Measurements from ENCODE around the gene DDX4. TPM values are rescaled to one million over a fixed set of nuclear protein-coding genes. Genes with fewer than 3 reads are reported as not detected.

Gene DDX4
- total and polyA plus RNA-seq, 9 donors = 0.04 to 0.35 (median 0.21) TPM; not detected in 4

DNA sequence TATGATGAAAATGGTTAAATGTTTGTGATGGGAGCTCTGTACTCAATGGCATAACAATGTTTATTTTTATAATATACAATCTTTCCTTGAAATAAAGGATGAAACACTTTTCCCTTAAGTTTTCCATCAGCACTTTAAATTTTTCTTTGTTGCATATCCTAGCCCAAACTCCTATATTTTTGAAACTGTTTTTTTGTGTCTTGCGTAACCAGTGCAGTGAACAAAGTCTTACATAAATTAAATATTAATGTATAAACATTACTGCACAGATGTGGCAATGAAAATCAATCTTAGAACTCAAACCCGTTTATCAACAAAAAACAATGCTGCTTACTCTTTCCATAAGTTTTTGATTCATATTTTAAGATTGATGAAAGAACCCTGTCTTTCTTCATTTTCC is 79.2 kb downstream of the DDX4 start:
- Histone ChIP-seq H3K9me3 (replicated peaks; ENCODE audit: control insufficient read depth, low read depth, low read length) (no peaks in the 10 kb centered on the region), H3K27ac (ENCODE audit: low read length) (no peak overlapping the region), H3K27me3 (ENCODE audit: control insufficient read depth, insufficient read depth, low read length) (peaks cover 12% of the 10 kb centered on the region), H3K4me3 (ENCODE audit: low read length) (no peak overlapping the region), H3K4me1 (ENCODE audit: control insufficient read depth, insufficient read depth, low read length) (peaks cover 4% of the 10 kb centered on the region), H3K36me3 (ENCODE audit: control insufficient read depth, insufficient read depth, low read length) (no peaks in the 10 kb centered on the region)
- WGBS (ENCODE audit: insufficient coverage) = no CpG with 5 or more reads among the region's 2 CpGs
- no peak for DNase-seq

DNA sequence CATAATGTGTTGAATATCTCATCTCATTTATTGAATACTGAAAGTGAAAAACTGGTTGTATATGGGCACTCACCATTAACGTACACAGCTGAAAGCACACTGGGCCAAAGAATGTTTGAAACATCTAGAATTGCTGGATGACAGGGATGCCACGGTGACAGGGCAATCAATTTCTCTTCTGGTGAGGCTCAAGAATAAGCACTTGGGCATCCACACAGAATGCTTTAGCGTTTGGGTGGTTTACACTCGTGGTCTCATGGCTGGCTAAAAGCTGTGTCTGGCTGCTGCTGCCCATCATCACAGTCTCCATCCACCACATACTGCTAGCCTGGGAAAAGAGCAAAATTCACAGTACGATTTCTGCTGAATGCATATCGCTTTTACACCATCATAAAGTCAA is 82.6 kb downstream of the DDX4 start:
- Histone ChIP-seq H3K27ac (ENCODE audit: low read length) (no peak overlapping the region), H3K9me3 (replicated peaks; ENCODE audit: control insufficient read depth, low read depth, low read length) (no peaks in the 10 kb centered on the region), H3K27me3 (ENCODE audit: control insufficient read depth, insufficient read depth, low read length) (peaks cover 14% of the 10 kb centered on the region), H3K4me3 (ENCODE audit: low read length) (no peak overlapping the region), H3K4me1 (ENCODE audit: control insufficient read depth, insufficient read depth, low read length) (peaks cover 6% of the 10 kb centered on the region), H3K36me3 (ENCODE audit: control insufficient read depth, insufficient read depth, low read length) (no peaks in the 10 kb centered on the region)
- peak; percentile 5 for DNase-seq
- WGBS (ENCODE audit: insufficient coverage) = 70% methylated on average over 6 of the region's 6 CpGs

DNA sequence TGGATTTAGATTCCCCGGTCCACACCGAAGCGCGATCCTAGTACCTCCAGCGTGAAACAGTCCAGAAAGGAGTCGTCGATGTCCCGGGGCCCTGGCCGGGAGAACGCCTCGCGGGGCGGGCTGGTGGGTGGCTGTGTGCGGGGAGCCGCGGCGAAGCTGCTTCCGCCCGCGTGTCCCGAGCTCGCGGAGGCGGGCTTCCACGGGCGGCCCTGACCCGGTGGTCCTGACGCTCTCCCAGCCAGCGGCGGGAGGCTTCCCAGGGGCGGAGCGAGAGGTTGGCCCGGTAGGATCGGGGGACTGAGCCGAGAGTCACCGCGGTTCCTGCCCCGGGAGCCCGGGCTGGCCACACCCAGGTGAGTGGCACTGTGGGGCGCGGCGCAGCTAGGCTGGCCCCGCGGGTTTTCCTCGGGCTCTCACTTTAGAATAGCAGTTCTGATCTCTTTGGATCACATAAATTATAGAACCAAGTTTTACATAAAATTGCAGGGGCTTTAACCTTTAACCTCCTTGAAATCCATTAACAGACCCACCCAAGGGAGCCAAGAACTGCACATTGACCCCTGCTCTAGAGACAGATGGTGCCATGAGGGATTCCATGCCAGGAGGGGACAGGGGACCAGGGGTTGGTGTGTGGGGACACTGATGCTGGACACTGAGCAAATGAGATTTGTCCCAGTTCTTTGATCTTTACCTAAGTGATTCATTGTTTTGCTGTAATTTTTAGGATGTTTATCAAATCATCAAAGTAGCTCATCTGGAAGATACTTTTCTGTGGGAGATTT is 84.1 kb downstream of the DDX4 start:
- Histone ChIP-seq H3K4me1 (ENCODE audit: control insufficient read depth, insufficient read depth, low read length) (peaks cover 6% of the 10 kb centered on the region), H3K27ac (ENCODE audit: low read length) (no peak overlapping the region), H3K36me3 (ENCODE audit: control insufficient read depth, insufficient read depth, low read length) (no peaks in the 10 kb centered on the region), H3K27me3 (ENCODE audit: control insufficient read depth, insufficient read depth, low read length) (peaks cover 14% of the 10 kb centered on the region), H3K9me3 (replicated peaks; ENCODE audit: control insufficient read depth, low read depth, low read length) (no peaks in the 10 kb centered on the region), H3K4me3 (ENCODE audit: low read length) (peak overlapping the region; percentile 34)
- WGBS (ENCODE audit: insufficient coverage) = 5% methylated on average over 38 of the region's 45 CpGs
- DNase-seq = peak; percentile 35

DNA sequence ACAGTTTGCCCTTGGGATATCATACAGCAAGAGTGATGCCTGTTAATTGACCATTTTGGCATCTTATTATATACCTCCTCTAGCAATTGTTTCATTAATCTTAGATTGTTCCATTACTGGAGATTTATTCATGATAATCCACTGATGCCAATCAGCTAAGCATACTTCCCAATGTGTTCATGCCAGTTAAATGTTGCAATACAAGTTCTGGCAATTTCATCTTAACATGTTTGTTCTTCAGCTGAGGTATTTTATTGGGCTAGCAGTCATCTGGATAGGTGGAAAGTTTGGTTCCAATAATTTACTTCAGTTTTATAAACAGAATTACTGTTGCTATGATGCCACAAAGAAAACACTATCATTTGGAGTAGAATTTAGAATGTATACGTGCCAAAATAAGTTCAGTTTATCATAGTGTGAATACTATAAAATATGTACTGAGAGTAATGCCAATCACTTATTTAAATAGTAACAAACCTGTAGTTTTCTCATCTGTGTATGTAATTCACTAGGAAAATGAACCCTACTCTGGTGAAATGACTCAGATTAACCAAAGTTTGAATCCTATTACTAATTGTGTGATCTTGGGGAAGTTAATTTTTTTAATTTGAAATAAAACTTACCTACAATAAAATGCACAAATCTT is 85.4 kb downstream of the DDX4 start:
- Histone ChIP-seq H3K27ac (ENCODE audit: low read length) (no peak overlapping the region), H3K27me3 (ENCODE audit: control insufficient read depth, insufficient read depth, low read length) (peaks cover 14% of the 10 kb centered on the region), H3K4me1 (ENCODE audit: control insufficient read depth, insufficient read depth, low read length) (peaks cover 6% of the 10 kb centered on the region), H3K36me3 (ENCODE audit: control insufficient read depth, insufficient read depth, low read length) (no peaks in the 10 kb centered on the region), H3K4me3 (ENCODE audit: low read length) (no peak overlapping the region), H3K9me3 (replicated peaks; ENCODE audit: control insufficient read depth, low read depth, low read length) (no peaks in the 10 kb centered on the region)
- no CpG with 5 or more reads among the region's 1 CpG for WGBS (ENCODE audit: insufficient coverage)
- no peak for DNase-seq

DNA sequence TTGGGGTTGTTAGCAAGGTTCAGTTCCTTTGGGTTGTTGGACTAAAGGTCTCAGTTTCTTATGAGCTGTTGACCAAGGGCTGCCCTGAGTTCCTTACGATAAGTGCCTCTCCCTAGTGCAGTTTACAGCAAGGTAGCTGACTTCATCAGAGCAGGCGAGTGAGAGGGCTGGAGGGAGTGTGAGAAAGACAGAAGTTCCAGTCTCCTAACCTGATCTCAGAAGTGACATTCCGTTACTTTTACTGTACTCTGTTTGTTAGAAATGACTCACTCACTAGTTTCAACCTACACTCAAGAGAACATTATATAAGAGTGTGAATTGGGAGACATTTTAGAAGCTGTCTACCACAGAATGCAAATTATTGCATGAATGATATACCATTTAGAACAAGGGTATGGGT is 92.1 kb downstream of the DDX4 start:
- no peaks in the 10 kb centered on the region for H3K9me3 ChIP-seq (replicated peaks; ENCODE audit: control insufficient read depth, low read depth, low read length)
- WGBS (ENCODE audit: insufficient coverage) = 100% methylated on average over 1 of the region's 3 CpGs
- no peaks in the 10 kb centered on the region for H3K27me3 ChIP-seq (ENCODE audit: control insufficient read depth, insufficient read depth, low read length)
- H3K4me3 ChIP-seq (ENCODE audit: low read length) = no peak overlapping the region
- no peaks in the 10 kb centered on the region for H3K36me3 ChIP-seq (ENCODE audit: control insufficient read depth, insufficient read depth, low read length)
- no peak overlapping the region for H3K27ac ChIP-seq (ENCODE audit: low read length)
- DNase-seq = no peak
- H3K4me1 ChIP-seq (ENCODE audit: control insufficient read depth, insufficient read depth, low read length) = no peaks in the 10 kb centered on the region

DNA sequence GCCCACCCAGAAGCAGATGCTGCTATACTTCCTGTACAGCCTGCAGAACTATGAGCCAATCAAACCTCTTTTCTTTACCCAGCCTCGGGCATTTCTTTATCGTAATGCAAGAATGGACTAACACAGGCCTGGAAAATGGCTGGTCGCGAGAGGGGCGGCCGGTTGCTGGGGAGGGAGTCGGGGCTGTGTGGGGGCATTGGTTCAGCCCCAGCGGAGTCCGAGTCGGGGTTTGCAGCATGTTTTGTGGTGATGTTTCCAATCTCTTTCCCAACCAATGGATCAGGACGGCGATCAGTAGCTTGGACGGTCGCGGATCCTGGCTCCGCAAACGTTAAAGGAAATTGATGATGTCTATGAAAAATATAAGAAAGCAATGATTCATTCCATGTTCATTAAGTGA is 94.6 kb downstream of the DDX4 start:
- WGBS (ENCODE audit: insufficient coverage) = no CpG with 5 or more reads among the region's 17 CpGs

DNA sequence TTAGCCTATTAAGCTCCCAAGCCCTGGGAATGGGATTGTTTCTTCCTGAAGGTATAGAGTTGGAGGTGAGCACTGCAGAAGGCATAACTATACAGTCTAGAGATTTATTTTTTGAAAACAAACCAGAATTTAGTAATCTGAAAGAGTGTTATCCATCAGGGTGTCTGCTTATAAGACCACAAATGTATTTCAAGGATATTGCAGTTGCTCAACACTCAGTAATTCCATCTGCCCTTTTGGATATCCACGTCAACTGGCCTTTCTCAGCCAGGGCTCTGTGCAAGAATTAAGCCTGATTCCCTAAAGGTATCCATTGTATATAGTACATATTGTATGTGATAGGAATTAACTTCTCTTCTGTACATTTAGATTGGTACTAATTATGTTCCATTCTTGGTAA is 98.3 kb downstream of the DDX4 start:
- no peaks in the 10 kb centered on the region for H3K36me3 ChIP-seq (ENCODE audit: control insufficient read depth, insufficient read depth, low read length)
- H3K4me3 ChIP-seq (ENCODE audit: low read length) = no peak overlapping the region
- no peaks in the 10 kb centered on the region for H3K4me1 ChIP-seq (ENCODE audit: control insufficient read depth, insufficient read depth, low read length)
- no peak for DNase-seq
- no peak overlapping the region for H3K27ac ChIP-seq (ENCODE audit: low read length)
- WGBS (ENCODE audit: insufficient coverage) = no CpG with 5 or more reads among the region's 1 CpG
- H3K9me3 ChIP-seq (replicated peaks; ENCODE audit: control insufficient read depth, low read depth, low read length) = no peaks in the 10 kb centered on the region
- no peaks in the 10 kb centered on the region for H3K27me3 ChIP-seq (ENCODE audit: control insufficient read depth, insufficient read depth, low read length)

More for the DNA sequence above, 94.6 kb downstream of the DDX4 start:
- Histone ChIP-seq H3K4me1 (ENCODE audit: control insufficient read depth, insufficient read depth, low read length) (no peaks in the 10 kb centered on the region), H3K36me3 (ENCODE audit: control insufficient read depth, insufficient read depth, low read length) (no peaks in the 10 kb centered on the region), H3K4me3 (ENCODE audit: low read length) (no peak overlapping the region), H3K9me3 (replicated peaks; ENCODE audit: control insufficient read depth, low read depth, low read length) (no peaks in the 10 kb centered on the region), H3K27ac (ENCODE audit: low read length) (no peak overlapping the region), H3K27me3 (ENCODE audit: control insufficient read depth, insufficient read depth, low read length) (no peaks in the 10 kb centered on the region)
- DNase-seq = no peak

DNA sequence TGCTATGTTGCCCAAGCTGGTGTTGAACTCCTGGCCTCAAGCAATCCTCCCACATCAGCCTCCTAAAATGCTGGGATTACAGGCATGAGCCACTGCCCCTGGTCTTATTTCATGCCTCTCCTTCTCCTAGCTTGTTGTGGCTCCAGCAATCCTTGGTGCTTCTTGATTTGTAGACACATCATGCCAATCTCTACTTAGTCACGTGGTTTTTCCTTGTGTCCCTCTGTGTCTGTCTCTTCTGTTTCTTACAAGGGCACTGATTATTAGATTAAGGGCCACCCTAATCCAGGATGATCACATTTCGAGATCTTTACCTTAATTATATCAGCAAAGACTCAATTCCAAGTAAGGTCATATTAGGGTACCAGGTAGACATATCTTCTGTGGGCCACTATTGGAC is 104.1 kb downstream of the DDX4 start:
- no peak for DNase-seq
- H3K4me3 ChIP-seq (ENCODE audit: low read length) = no peak overlapping the region
- no peaks in the 10 kb centered on the region for H3K9me3 ChIP-seq (replicated peaks; ENCODE audit: control insufficient read depth, low read depth, low read length)
- H3K27me3 ChIP-seq (ENCODE audit: control insufficient read depth, insufficient read depth, low read length) = no peaks in the 10 kb centered on the region
- H3K4me1 ChIP-seq (ENCODE audit: control insufficient read depth, insufficient read depth, low read length) = no peaks in the 10 kb centered on the region
- no CpG with 5 or more reads among the region's 2 CpGs for WGBS (ENCODE audit: insufficient coverage)
- no peaks in the 10 kb centered on the region for H3K36me3 ChIP-seq (ENCODE audit: control insufficient read depth, insufficient read depth, low read length)
- H3K27ac ChIP-seq (ENCODE audit: low read length) = no peak overlapping the region

DNA sequence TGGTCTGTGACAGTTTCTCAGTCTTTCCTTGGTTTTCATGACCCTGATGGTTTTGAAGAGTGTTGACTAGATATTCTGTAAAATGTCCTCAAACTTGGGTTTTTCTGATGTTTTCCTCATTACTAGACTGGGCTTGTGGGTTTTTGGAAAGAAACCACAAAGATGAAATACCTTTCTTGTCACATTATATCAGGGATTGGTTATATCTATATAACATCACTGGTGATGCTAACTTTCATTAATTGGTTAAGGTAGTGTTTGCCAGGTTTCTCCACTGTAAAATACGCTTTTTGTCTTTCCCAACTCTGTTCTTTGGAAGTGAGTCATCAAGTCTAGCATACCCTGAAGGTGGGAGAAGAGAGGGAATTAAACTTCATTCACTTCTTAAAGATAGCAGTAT is 110.0 kb downstream of the DDX4 start:
- Histone ChIP-seq H3K4me3 (ENCODE audit: low read length) (no peak overlapping the region), H3K27me3 (ENCODE audit: control insufficient read depth, insufficient read depth, low read length) (no peaks in the 10 kb centered on the region), H3K27ac (ENCODE audit: low read length) (no peak overlapping the region), H3K4me1 (ENCODE audit: control insufficient read depth, insufficient read depth, low read length) (no peaks in the 10 kb centered on the region), H3K36me3 (ENCODE audit: control insufficient read depth, insufficient read depth, low read length) (no peaks in the 10 kb centered on the region), H3K9me3 (replicated peaks; ENCODE audit: control insufficient read depth, low read depth, low read length) (no peaks in the 10 kb centered on the region)
- WGBS (ENCODE audit: insufficient coverage) = no CpG with 5 or more reads among the region's 1 CpG
- no peak for DNase-seq

DNA sequence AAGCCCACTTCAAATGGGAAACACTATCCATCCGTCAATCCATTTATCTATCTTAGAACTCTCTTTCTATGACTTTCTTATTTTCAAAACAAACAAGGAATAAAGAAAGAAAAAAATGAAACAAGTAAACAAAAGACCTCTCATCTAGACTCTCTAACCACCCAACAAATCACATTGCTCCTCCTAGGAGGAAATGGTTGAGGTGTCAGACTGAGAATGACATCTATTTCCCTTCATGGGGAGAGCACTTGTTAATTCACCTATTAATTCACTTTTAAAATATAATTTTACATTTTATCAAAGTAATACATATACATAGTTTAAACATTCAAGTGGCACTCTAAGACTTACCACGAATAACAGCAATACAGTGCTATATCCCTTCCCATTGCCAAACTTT is 110.9 kb downstream of the DDX4 start:
- Histone ChIP-seq H3K36me3 (ENCODE audit: control insufficient read depth, insufficient read depth, low read length) (no peaks in the 10 kb centered on the region), H3K27me3 (ENCODE audit: control insufficient read depth, insufficient read depth, low read length) (no peaks in the 10 kb centered on the region), H3K9me3 (replicated peaks; ENCODE audit: control insufficient read depth, low read depth, low read length) (no peaks in the 10 kb centered on the region), H3K27ac (ENCODE audit: low read length) (no peak overlapping the region), H3K4me3 (ENCODE audit: low read length) (no peak overlapping the region), H3K4me1 (ENCODE audit: control insufficient read depth, insufficient read depth, low read length) (no peaks in the 10 kb centered on the region)
- DNase-seq = no peak
- WGBS (ENCODE audit: insufficient coverage) = no CpG with 5 or more reads among the region's 2 CpGs

Data from muscle of leg (tissue), 11 donors.